Choroid plexus epithelial cell (primary cell): ENCODE measurements around the gene GDF2.

Experiments used
- DNase-seq: peaks from one replicate; pipeline ENCODE4 v3.0.0-alpha.2; 2010; ENCODE audit warnings: low read depth
- H3K4me3 ChIP-seq: 2 replicates; pipeline ENCODE4 v1.5.1; 2011; ENCODE audit warnings: low read depth, mild to moderate bottlenecking, control low read depth, low read length, moderate library complexity
- CTCF ChIP-seq: conservative IDR thresholded peaks from 2 replicates; pipeline ENCODE4 v1.5.1; 2011; ENCODE audit warnings: low read depth, mild to moderate bottlenecking, control low read depth, inconsistent platforms, low read length, moderate library complexity

The GDF2 gene

GRCh38 chr10:47296941-47297340, 25.3 kb upstream of the GDF2 start:
- no peak for TF ChIP-seq CTCF
- no peak overlapping the region for H3K4me3 ChIP-seq
- DNase-seq, result no peak

GRCh38 chr10:47297866-47298540, 24.3 kb upstream of the GDF2 start:
- H3K4me3 ChIP-seq, result no peak overlapping the region
- DNase-seq, result no peak
- no peak for TF ChIP-seq CTCF

GRCh38 chr10:47298715-47299114, 23.5 kb upstream of the GDF2 start:
- no peak for TF ChIP-seq CTCF
- H3K4me3 ChIP-seq, result no peak overlapping the region
- no peak for DNase-seq

- TF ChIP-seq CTCF, result no peak
- H3K4me3 ChIP-seq, result peak within 1 kb of the TSS; percentile 45
- peak; percentile 5 for DNase-seq
These were observed 22.4 kb upstream of the GDF2 start, which contains the start of gene GDF10 for GRCh38 chr10:47299611-47300428. GDF10 (plus strand) TSS chr10:47300197; CDS start chr10:47300652, 455 bp downstream.

- peak overlapping the region; percentile 45 for H3K4me3 ChIP-seq
- TF ChIP-seq CTCF, result no peak
- DNase-seq, result peak; percentile 5
These were observed 21.8 kb upstream of the GDF2 start for GRCh38 chr10:47300429-47300931.

GRCh38 chr10:47301833-47302232, 20.4 kb upstream of the GDF2 start:
- no peak for TF ChIP-seq CTCF
- no peak for DNase-seq
- no peak overlapping the region for H3K4me3 ChIP-seq

- H3K4me3 ChIP-seq, result no peak overlapping the region
- no peak for TF ChIP-seq CTCF
- DNase-seq, result no peak
These were observed 19.1 kb upstream of the GDF2 start for GRCh38 chr10:47303105-47303504.
